Fibroblast of lung (primary cell): Measurements from ENCODE around the gene TRMT13. TPM values are rescaled to one million over a fixed set of nuclear protein-coding genes. Genes with fewer than 3 reads are reported as not detected.

ENCODE experiments used
- DNase-seq, 2 donors: peaks; one replicate each; pipeline versions ENCODE4 v3.0.0 to v3.0.0-alpha.2; 2010; ENCODE audit warnings: low read depth in 2 of 2
- H2AFZ ChIP-seq: 2 replicates; pipeline ENCODE4 v1.5.1; 2012; ENCODE audit warnings: low read length, control low read depth, inconsistent platforms
- H3K27ac ChIP-seq: 2 replicates; pipeline ENCODE4 v1.5.1; 2011; ENCODE audit warnings: low read length, control low read depth; ENCODE audit not compliant: insufficient read depth
- H3K27me3 ChIP-seq: 2 replicates; pipeline ENCODE4 v1.5.1; 2011; ENCODE audit warnings: mild to moderate bottlenecking, low read length; ENCODE audit not compliant: control insufficient read depth, insufficient read depth
- H3K36me3 ChIP-seq: 2 replicates; pipeline ENCODE4 v1.5.1; 2011; ENCODE audit warnings: low read length; ENCODE audit not compliant: control insufficient read depth, insufficient read depth
- H3K4me1 ChIP-seq: 2 replicates; pipeline ENCODE4 v1.5.1; 2011; ENCODE audit warnings: low read length; ENCODE audit not compliant: control insufficient read depth, insufficient read depth; ENCODE audit errors: extremely low read depth
- H3K4me2 ChIP-seq: 2 replicates; pipeline ENCODE4 v1.5.1; 2011; ENCODE audit warnings: low read length, control low read depth; ENCODE audit not compliant: insufficient read depth; ENCODE audit errors: extremely low read depth
- H3K4me3 ChIP-seq, 4 experiments: fragments of 200-600 bp in 1 of 4; sonication (generic) in 1 of 4; replicated peaks in 1 of 4; 2 replicates each; pipeline ENCODE4 v1.5.1; 2011 to 2016; ENCODE audit warnings: low read length in 4 of 4, low read depth in 3 of 4, mild to moderate bottlenecking in 3 of 4, control low read depth in 2 of 4, inconsistent platforms in 1 of 4, mixed read lengths in 1 of 4; ENCODE audit not compliant: insufficient read depth in 1 of 4; ENCODE audit errors: control extremely low read depth in 1 of 4
- H3K79me2 ChIP-seq: 2 replicates; pipeline ENCODE4 v1.5.1; 2012; ENCODE audit warnings: mild to moderate bottlenecking, low read length, inconsistent platforms; ENCODE audit not compliant: control insufficient read depth, insufficient read depth
- H3K9ac ChIP-seq: 2 replicates; pipeline ENCODE4 v1.5.1; 2011; ENCODE audit warnings: mild to moderate bottlenecking, low read length, control low read depth; ENCODE audit not compliant: insufficient read depth
- H3K9me3 ChIP-seq: 2 replicates; pipeline ENCODE4 v1.5.1; 2012; ENCODE audit warnings: low read depth, low read length; ENCODE audit not compliant: control insufficient read depth, insufficient read depth
- H4K20me1 ChIP-seq: 2 replicates; pipeline ENCODE4 v1.5.1; 2011; ENCODE audit warnings: low read length; ENCODE audit not compliant: control insufficient read depth, insufficient read depth; ENCODE audit errors: extremely low read depth
- CTCF ChIP-seq, 2 donors: IDR thresholded peaks in 1 of 2; conservative IDR thresholded peaks in 1 of 2; 1 replicate in 1 of 2; 2 replicates in 1 of 2; pipeline ENCODE4 v1.5.1; 2011 to 2012; ENCODE audit warnings: low read length in 2 of 2, control low read depth in 1 of 2, inconsistent platforms in 1 of 2, low read depth in 1 of 2, mild to moderate bottlenecking in 1 of 2
- EZH2 ChIP-seq: IDR thresholded peaks from 2 replicates; pipeline ENCODE4 v1.5.1; 2012; ENCODE audit warnings: low read length, control low read depth, mild to moderate bottlenecking; ENCODE audit errors: missing control alignments
- polyA plus RNA-seq, 2 donors: library from polyadenylated mRNA; depleted of rRNA in 1 of 2; stranded (reverse) in 1 of 2; unstranded in 1 of 2; fragments of >200 nt; gene quantifications; 2 replicates each; pipeline ENCODE4 v1.2.1, GENCODE V29; 2011 to 2012; ENCODE audit warnings: missing spikeins in 1 of 2
- total RNA-seq: library from RNA; depleted of rRNA; stranded (reverse); fragments of >200 nt; gene quantifications from 2 replicates; pipeline ENCODE4 v1.2.1, GENCODE V29; 2014

The TRMT13 gene
- total and polyA plus RNA-seq, 2 donors (not counting 1 experiment from before 2014, with no cell fraction given) = 10.4 to 16.3 TPM

GRCh38 chr1:100122177-100122576 lies 10.8 kb upstream of the TRMT13 start:
- Histone ChIP-seq H3K9me3 (no peaks in the 10 kb centered on the region), H3K27me3 (no peaks in the 10 kb centered on the region), H3K4me1 (no peaks in the 10 kb centered on the region), H3K36me3 (no peaks in the 10 kb centered on the region), H3K79me2 (no peaks in the 10 kb centered on the region), H4K20me1 (no peaks in the 10 kb centered on the region), H3K4me2 (no peak overlapping the region), H3K27ac (no peak overlapping the region), H2AFZ (no peak overlapping the region), H3K4me3 (no peak overlapping the region), H3K9ac (no peak overlapping the region)
- TF ChIP-seq EZH2 = no peak
- no peak for TF ChIP-seq CTCF (conservative IDR thresholded peaks at IDR 0.05 in 1 of 2, IDR thresholded peaks at IDR 0.05 in 1 of 2; ENCODE audit: low read depth in 1 of 2, low read length in 2 of 2)
- no peak for DNase-seq

- TF ChIP-seq CTCF (conservative IDR thresholded peaks at IDR 0.05 in 1 of 2, IDR thresholded peaks at IDR 0.05 in 1 of 2; ENCODE audit: low read depth in 1 of 2, low read length in 2 of 2) (no peak), EZH2 (no peak)
Observed at GRCh38 chr1:100127226-100127625, 5.7 kb upstream of the TRMT13 start.

GRCh38 chr1:100130552-100131077 lies 2.3 kb upstream of the TRMT13 start:
- no peak overlapping the region for H3K4me3 ChIP-seq
- no peaks in the 10 kb centered on the region for H4K20me1 ChIP-seq
- TF ChIP-seq EZH2 = no peak
- TF ChIP-seq CTCF (conservative IDR thresholded peaks at IDR 0.05 in 1 of 2, IDR thresholded peaks at IDR 0.05 in 1 of 2; ENCODE audit: low read depth in 1 of 2, low read length in 2 of 2) = no peak
- peak in 1 of 2 donors; percentile 48 for DNase-seq
- H3K27ac ChIP-seq = no peak overlapping the region
- no peaks in the 10 kb centered on the region for H3K36me3 ChIP-seq
- H3K4me2 ChIP-seq = peak overlapping the region; percentile 41
- H3K79me2 ChIP-seq = peaks cover 40% of the 10 kb centered on the region
- H3K4me1 ChIP-seq = peaks cover 9% of the 10 kb centered on the region
- no peak overlapping the region for H3K9ac ChIP-seq
- no peak overlapping the region for H2AFZ ChIP-seq
- H3K27me3 ChIP-seq = no peaks in the 10 kb centered on the region
- no peaks in the 10 kb centered on the region for H3K9me3 ChIP-seq

More at GRCh38 chr1:100127226-100127625, 5.7 kb upstream of the TRMT13 start:
- Histone ChIP-seq H3K36me3 (no peaks in the 10 kb centered on the region), H3K4me2 (no peak overlapping the region), H4K20me1 (no peaks in the 10 kb centered on the region), H2AFZ (no peak overlapping the region), H3K27me3 (no peaks in the 10 kb centered on the region), H3K9ac (no peak overlapping the region), H3K9me3 (no peaks in the 10 kb centered on the region), H3K27ac (no peak overlapping the region), H3K4me1 (peaks cover 6% of the 10 kb centered on the region), H3K79me2 (peaks cover 23% of the 10 kb centered on the region), H3K4me3 (no peak overlapping the region)
- no peak for DNase-seq
